Panc1 (cell line): Measurements from ENCODE around the gene SNX1. TPM values are rescaled to one million over a fixed set of nuclear protein-coding genes. Genes with fewer than 3 reads are reported as not detected.

ENCODE experiments used
- ATAC-seq: fragments of 200-7000 bp; cut with Tn5 transposase; 2 replicates; pipeline ENCODE4 v1.9.1; 2020; ENCODE audit warnings: mild to moderate bottlenecking, moderate library complexity
- BruUV-seq: library from RNA; stranded (reverse); fragments of 400-500 nt; replicated peaks from 2 replicates; lab custom pipeline; 2021; lab: Mats Ljungman, UMichigan
- CTCF ChIA-PET: fragments of 300-600 bp; sonication (Branson Sonifier 250); formaldehyde crosslinking; loops from one replicate; lab custom pipeline; 2022; ENCODE audit warnings: antibody characterized with exemption; lab: Charles Lee
- POLR2A ChIA-PET: fragments of 300-600 bp; sonication (Branson Sonifier 250); formaldehyde crosslinking; loops from one replicate; lab custom pipeline; 2022; ENCODE audit warnings: antibody characterized with exemption; lab: Charles Lee
- DNase-seq: peaks from one replicate; pipeline ENCODE4 v3.0.0-alpha.2; 2010; ENCODE audit warnings: low read depth, low spot score
- H3K27ac ChIP-seq: 2 replicates; pipeline ENCODE4 v1.5.1; 2011; ENCODE audit warnings: mild to moderate bottlenecking, low read length, inconsistent platforms
- H3K27me3 ChIP-seq: fragments of 200-500 bp; sonication (Bioruptor generic); 2 replicates; pipeline ENCODE4 v1.6.0; 2014; ENCODE audit warnings: low read length, inconsistent platforms; ENCODE audit not compliant: control insufficient read depth, insufficient read depth
- H3K36me3 ChIP-seq: fragments of 200-500 bp; sonication (Bioruptor generic); 2 replicates; pipeline ENCODE4 v1.5.1; 2014; ENCODE audit warnings: inconsistent platforms, mild to moderate bottlenecking, low read length, moderate library complexity; ENCODE audit not compliant: control insufficient read depth, insufficient read depth
- H3K4me1 ChIP-seq: 2 replicates; pipeline ENCODE4 v1.5.1; 2011; ENCODE audit warnings: inconsistent platforms, mild to moderate bottlenecking, low read length, moderate library complexity; ENCODE audit not compliant: control insufficient read depth, insufficient read depth
- H3K4me3 ChIP-seq, 2 experiments: 2 replicates each; pipeline ENCODE4 v1.5.1; 2011 to 2012; ENCODE audit warnings: low read depth in 2 of 2, low read length in 2 of 2, mild to moderate bottlenecking in 2 of 2, inconsistent platforms in 1 of 2, moderate library complexity in 1 of 2
- H3K9me3 ChIP-seq: fragments of 200-500 bp; sonication (Bioruptor generic); 2 replicates; pipeline ENCODE4 v1.5.1; 2014; ENCODE audit warnings: low read depth, mild to moderate bottlenecking, inconsistent platforms, low read length, moderate library complexity; ENCODE audit not compliant: control insufficient read depth, insufficient read depth
- CTCF ChIP-seq: fragments of 450-650 bp; IDR thresholded peaks from 2 replicates; pipeline ENCODE4 v1.5.1; 2017; ENCODE audit warnings: mild to moderate bottlenecking
- POLR2AphosphoS5 ChIP-seq: IDR thresholded peaks from 2 replicates; pipeline ENCODE4 v1.6.1; 2012; ENCODE audit warnings: mild to moderate bottlenecking, low read depth, low read length, moderate library complexity
- REST ChIP-seq, 2 experiments: IDR thresholded peaks; 2 replicates each; pipeline ENCODE4 v1.6.1; 2011 to 2012; ENCODE audit warnings: low read depth in 2 of 2, control low read depth in 1 of 2, low read length in 1 of 2, mild to moderate bottlenecking in 1 of 2, moderate library complexity in 1 of 2; ENCODE audit not compliant: insufficient read depth in 1 of 2
- SIN3A ChIP-seq: IDR thresholded peaks from 2 replicates; pipeline ENCODE4 v1.6.1; 2012; ENCODE audit warnings: low read depth, mild to moderate bottlenecking, low read length, moderate library complexity, borderline replicate concordance; ENCODE audit not compliant: insufficient read depth
- TCF7L2 ChIP-seq: IDR thresholded peaks from 2 replicates; pipeline ENCODE4 v1.6.1; 2011; ENCODE audit warnings: mild to moderate bottlenecking, low read depth, low read length, inconsistent platforms
- in situ Hi-C: cut with HindIII; loops from 2 replicates; pipeline ENCODE4 v1.10.0; 2016; ENCODE audit warnings: low sequenced_read_pairs, low pct_unique_long_range_greater_than_20kb
- intact Hi-C: fragments of 100-400 bp; cut with micrococcal nuclease; formaldehyde crosslinking; loops from one replicate; pipeline ENCODE4 v1.10.0; 2022; ENCODE audit not compliant: unreplicated experiment
- total RNA-seq: library from RNA; stranded (reverse); gene quantifications from one replicate; pipeline ENCODE4 v1.2.1, GENCODE V29; 2021; ENCODE audit not compliant: unreplicated experiment

The SNX1 gene
- total RNA-seq, 1 experiment from 2014 or later = 96.2 TPM

GRCh38 chr15:64067564-64068030 lies 28.2 kb upstream of the SNX1 start:
- Histone ChIP-seq H3K36me3 (no peaks in the 10 kb centered on the region), H3K4me3 (no peak overlapping the region), H3K27ac (no peak overlapping the region), H3K9me3 (no peaks in the 10 kb centered on the region), H3K4me1 (peaks cover 19% of the 10 kb centered on the region), H3K27me3 (no peaks in the 10 kb centered on the region)
- no TSS peak for BruUV-seq
- ChIA-PET POLR2A (interaction anchor here (0.6 kb wide), 1 partner anchor 1660 kb away, joined by 7 read pairs; no protein-coding TSS in a partner anchor), CTCF (interaction anchor here (0.6 to 3.5 kb wide), 10 partner anchors 21 to 665 kb away, joined by 3 to 17 read pairs (median 4); partner anchors contain the start of gene DAPK2)
- ATAC-seq (peak; percentile 93), DNase-seq (no peak)
- intact Hi-C loops = loop anchor here (1.0 to 5.0 kb wide), 4 partner anchors 175 to 455 kb away; no protein-coding TSS in a partner anchor
- no peak for TF ChIP-seq TCF7L2
- peak; percentile 86 for TF ChIP-seq CTCF
- in situ Hi-C loops = no loop called here

- Histone ChIP-seq H3K27ac (no peak overlapping the region), H3K36me3 (no peaks in the 10 kb centered on the region; the same call in 1 of the 2 replicates), H3K9me3 (no peaks in the 10 kb centered on the region), H3K27me3 (no peaks in the 10 kb centered on the region), H3K4me3 (no peak overlapping the region), H3K4me1 (peaks cover 25% of the 10 kb centered on the region)
- intact Hi-C loops (loop anchor here (5.0 kb wide), 3 partner anchors 176 to 456 kb away; no protein-coding TSS in a partner anchor), in situ Hi-C loops (no loop called here)
- DNase-seq (no peak), ATAC-seq (no peak; the same call in 1 of the 2 replicates)
- ChIA-PET CTCF (interaction anchor here (0.6 to 3.5 kb wide), 4 partner anchors 22 to 458 kb away, joined by 3 to 17 read pairs (median 9); partner anchors contain the start of gene DAPK2), POLR2A (interaction anchor here (0.6 kb wide), 1 partner anchor 1424 kb away, joined by 5 read pairs; no protein-coding TSS in a partner anchor)
- TF ChIP-seq REST (IDR thresholded peaks at IDR 0.05; ENCODE audit: insufficient read depth in 1 of 2, low read depth in 2 of 2, low read length in 1 of 2) (no peak), POLR2AphosphoS5 (no peak), CTCF (no peak), TCF7L2 (no peak), SIN3A (no peak)
- BruUV-seq = no TSS peak
These were observed 27.6 kb upstream of the SNX1 start for GRCh38 chr15:64068133-64068532.
